Non-pigmented ciliary epithelial cell (primary cell): ENCODE data around the gene NINJ2.

Experiments used
- DNase-seq: peaks from one replicate; pipeline ENCODE4 v3.0.0-alpha.2; 2010; ENCODE audit warnings: low read depth

Gene NINJ2

GRCh38 chr12:673849-674248 lies 10.6 kb upstream of the NINJ2 start:
- no peak for DNase-seq

GRCh38 chr12:669576-669945 lies 6.3 kb upstream of the NINJ2 start:
- no peak for DNase-seq

DNA sequence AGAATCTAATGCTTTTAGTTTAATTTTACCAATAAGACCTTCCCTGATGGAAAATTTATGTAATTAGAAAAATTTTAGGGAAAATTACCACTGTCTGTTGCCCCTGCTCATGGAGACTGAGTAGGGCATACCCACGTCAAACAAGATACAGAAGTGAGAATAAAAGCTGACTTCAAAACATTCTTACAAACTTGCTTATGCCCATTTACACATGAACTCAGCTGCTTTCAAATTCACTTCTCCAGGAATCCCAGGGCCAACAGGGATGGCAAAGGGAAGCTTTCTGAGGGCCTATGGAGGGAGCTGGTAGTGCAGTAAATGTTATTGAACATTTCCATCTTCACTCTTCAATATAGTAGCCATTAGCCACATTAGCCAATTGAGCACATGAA lies 4.8 kb upstream of the NINJ2 start:
- no peak for DNase-seq

GRCh38 chr12:666766-667308 lies 3.6 kb upstream of the NINJ2 start:
- no peak for DNase-seq

DNA sequence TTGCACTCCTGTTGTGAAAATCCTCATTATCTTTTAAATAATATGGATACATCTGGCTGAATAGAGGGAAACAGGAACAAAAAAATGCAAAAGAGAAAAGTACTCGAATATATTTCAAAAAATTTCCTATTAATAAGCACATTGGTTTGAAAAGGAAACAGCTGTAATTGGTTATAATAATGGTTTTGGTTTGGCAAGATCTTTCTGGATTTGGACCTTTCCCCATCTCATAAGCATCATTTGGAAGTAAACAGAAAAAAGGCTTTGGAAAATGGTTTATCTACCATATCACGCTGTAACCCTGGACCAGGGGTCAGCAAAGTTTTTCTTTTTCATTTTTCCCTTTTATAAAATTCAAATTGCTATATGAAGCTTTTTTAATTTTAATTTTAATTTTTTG lies 2.8 kb upstream of the NINJ2 start:
- no peak for DNase-seq

GRCh38 chr12:664779-665092 lies 1.5 kb upstream of the NINJ2 start:
- no peak for DNase-seq

DNA sequence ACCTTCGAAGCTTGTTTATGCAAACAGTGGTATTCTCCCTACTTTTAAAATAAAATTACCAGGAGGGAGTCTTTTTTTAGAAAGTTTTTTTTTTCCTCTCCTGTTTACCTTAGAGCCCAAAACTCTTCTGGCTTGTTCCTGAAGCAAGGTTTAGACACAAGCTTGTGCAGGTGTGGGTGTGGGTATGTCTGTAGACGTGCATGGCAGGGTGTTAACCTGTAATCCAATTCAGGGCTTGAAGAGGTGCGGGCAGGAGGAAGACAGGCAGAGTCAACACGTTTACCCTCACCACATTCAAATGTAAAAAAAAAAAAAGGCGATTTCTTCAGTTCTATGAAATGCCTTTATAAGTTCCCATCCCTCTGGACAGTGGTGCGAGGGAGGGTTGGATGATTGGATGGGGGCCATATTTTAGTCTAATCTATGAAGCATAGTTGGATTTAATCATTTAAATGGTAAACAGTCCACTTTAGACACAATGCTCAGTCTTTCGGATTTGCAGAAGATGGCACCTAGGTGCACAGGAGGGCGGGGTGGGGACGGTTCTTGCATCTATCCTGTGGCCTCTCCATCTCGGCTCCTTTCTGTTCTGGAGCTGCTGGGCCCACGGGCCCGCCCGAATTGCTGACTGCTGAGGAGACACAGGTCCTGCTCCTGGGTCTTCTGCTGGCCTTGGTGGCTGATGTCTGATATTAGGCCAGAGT lies 982 bp upstream of the NINJ2 start:
- DNase-seq = no peak

DNA sequence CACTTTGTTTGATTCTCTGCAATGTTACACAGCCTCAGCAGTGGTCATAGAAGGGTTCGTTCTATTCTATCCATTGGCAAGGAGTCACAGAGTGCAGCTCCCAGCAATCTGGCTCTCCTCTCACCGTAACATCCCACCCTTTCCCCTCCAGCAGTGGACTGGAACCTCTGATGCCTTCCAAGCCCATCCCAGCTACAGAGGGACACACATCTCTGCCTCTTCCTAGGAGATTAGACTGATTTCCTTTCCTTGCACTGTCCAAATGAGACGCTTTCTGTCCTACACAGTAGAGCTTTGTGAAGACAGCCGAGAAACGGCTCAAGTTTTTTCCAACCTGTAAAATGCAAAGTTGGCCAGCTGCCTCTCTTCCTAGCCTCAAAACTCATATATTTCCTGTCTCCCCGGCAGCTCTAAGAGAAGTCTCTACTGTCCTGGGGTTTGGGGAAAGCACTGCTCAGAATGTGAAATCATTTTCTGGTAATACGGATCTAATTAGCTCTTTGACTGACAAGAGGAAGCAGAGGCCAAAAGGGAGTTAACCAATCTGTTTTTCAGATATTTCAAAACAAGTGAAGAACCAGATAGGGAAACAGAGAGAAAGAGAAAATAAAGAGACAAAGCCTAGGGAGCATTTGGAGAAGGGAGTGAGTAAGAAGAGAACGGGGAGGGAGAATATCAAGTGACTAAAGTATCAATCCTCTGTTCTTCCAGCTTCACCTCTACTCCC lies 516 bp downstream of the NINJ2 start:
- no peak for DNase-seq

DNA sequence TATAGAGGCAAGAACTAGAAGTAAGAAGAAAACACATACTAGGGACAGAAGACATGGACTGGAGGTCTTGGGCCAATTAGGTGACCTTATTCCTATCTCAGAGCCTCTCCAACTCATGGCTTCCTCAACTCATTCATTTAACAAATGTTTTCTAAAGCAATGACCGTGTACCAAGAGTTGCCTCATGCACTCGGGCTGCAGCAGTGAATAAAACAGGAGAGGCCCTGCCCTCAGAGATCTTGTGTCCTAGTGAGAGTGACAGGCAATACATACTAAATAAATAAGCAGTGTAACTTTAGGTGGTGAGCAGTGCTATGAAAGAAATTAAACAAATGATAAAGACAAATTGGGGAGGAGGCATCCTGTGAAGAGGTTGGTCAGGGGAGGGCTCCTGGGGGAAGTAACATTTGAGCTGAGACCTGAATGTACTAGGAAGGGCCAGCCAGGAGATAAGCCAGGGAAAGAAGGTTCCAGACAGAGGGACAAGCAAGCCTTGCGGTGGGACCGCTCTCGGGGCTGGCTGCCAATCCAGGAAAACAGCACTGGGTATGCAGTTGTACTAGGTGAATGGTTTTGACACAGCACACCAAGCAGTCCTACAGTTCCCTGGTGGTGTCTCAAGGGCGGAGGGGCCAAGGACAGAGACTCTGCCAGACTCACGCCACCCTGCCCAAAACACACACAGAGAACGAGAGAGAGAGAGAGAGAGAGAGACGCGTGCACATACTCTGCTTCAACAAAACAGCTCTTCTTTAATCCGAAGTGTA lies 1.3 kb downstream of the NINJ2 start:
- no peak for DNase-seq

GRCh38 chr12:659090-659683 lies 4.1 kb downstream of the NINJ2 start:
- no peak for DNase-seq

DNA sequence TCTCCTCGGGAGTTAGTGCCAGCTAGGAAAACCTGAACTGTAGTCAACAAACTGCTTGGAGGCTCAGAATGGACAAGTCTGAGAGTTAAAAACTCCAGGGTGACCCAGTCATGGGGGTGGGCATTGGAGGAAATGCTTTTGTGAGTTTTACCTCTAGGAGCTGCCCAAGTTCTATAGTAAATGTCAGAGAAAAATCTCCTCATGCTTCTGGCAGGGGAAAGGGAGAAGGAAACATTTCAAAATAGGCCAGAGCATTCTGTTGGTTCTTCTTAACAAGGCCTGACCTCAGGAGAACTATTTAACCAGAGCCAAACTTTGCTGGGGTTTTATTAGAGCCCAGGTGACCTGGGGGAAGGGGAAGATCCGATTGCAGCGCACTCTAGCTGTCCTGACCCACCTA lies 12.3 kb downstream of the NINJ2 start:
- no peak for DNase-seq

- no peak for DNase-seq
Observed at GRCh38 chr12:647385-648085, 15.7 kb downstream of the NINJ2 start.

DNA sequence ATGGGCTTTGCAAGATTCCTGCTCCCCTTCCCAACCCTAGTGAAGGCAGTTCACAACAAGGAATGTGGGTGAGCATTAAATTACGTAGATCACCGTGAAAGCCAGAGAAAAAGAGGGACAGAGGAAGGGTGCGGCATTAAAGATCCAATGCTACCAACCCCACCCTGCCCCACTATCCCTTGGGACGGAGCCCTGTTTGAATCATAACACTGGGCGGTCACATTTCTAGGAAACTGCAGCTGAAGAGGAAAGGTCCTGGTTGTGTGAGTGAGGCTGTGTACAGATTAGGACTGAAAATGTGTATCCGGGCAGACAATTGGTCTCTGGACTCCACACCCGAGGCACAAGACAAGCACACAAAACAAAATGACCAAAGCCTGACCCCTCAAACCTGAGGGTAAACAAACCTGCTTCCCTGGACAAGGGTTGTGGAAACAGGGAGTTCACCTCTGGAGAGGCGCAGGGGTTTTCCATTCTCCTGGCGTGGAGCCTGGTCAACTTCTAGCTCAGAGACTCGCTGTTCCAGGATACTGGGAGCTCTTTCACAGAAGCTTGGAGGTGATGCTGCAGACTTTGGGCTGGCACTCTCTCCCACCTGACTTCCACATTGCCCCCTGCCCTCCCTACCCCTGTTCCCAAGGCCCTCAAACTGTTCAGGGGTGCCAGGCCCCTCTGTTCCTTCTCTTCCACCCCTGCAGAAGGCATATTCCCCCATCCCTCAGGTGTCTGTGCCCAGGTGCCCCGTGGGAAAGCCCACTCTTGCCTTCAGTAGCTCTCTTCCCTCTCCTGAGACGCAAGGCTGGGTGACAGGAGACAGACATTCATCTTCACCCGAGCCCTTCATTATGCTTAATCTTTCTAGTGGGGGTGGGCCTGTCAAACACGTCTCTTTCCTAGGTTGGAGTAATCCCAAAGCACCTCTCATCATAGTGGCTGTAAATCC lies 16.5 kb downstream of the NINJ2 start:
- DNase-seq = no peak

DNA sequence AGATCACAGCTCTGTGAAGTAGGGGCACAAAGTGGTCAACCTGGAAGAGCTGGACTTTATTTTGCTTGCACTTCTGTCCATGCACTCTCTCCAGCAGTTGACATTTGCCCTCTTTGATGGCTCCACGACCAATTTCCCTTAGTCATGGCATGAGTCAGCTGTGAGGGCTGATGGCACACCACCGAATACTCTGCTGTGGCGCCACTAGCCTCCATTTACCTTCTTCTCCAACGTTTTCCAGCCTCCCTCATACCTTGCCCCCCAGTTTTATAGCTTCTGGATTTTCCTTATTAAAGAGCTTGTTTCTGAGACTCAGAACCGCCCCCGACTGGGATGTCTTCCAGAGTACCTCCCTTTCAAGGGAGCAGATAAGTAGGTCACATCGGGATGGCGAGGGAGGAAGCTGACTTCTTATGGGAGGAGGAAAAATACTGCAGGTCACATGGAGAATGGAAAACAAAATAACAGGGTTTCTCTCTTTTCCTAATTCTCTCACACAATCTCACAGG lies 17.6 kb downstream of the NINJ2 start:
- no peak for DNase-seq

GRCh38 chr12:644818-645552 lies 18.3 kb downstream of the NINJ2 start:
- DNase-seq = no peak

DNA sequence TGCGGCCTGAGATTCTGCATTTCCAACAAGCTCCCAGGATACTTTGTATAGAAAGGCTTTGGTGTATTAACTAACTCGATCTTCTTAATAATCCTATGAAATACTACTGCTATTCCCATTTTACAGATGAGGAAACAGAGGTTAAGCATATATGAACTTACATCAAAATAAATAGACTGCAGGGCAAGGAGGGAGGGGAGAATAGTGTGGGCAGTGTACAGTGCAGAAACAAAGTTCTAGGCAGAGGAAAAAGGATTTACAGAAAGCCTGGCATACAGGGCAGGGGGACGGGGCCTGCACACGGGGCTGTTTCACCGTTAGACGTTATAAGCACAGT lies 19.0 kb downstream of the NINJ2 start:
- DNase-seq = no peak

- DNase-seq = no peak
Observed at GRCh38 chr12:643475-644302, 19.6 kb downstream of the NINJ2 start.

- no peak for DNase-seq
Observed at GRCh38 chr12:642633-643474, 20.4 kb downstream of the NINJ2 start.
